NCI-H187 treated with DMSO at 0.1 percent for 48 hours (cell line): ENCODE results near the gene MCRS1.
"Not testable (repeated sequence)": the region's sequence is repeated elsewhere in the genome, so short reads cannot be mapped to it uniquely, and the experiment has no call there.

Source experiments
- DNase-seq: peaks from one replicate; lab custom pipeline; 2025; lab: John Stamatoyannopoulos, UW

The MCRS1 gene, protein sequence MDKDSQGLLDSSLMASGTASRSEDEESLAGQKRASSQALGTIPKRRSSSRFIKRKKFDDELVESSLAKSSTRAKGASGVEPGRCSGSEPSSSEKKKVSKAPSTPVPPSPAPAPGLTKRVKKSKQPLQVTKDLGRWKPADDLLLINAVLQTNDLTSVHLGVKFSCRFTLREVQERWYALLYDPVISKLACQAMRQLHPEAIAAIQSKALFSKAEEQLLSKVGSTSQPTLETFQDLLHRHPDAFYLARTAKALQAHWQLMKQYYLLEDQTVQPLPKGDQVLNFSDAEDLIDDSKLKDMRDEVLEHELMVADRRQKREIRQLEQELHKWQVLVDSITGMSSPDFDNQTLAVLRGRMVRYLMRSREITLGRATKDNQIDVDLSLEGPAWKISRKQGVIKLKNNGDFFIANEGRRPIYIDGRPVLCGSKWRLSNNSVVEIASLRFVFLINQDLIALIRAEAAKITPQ

DNA sequence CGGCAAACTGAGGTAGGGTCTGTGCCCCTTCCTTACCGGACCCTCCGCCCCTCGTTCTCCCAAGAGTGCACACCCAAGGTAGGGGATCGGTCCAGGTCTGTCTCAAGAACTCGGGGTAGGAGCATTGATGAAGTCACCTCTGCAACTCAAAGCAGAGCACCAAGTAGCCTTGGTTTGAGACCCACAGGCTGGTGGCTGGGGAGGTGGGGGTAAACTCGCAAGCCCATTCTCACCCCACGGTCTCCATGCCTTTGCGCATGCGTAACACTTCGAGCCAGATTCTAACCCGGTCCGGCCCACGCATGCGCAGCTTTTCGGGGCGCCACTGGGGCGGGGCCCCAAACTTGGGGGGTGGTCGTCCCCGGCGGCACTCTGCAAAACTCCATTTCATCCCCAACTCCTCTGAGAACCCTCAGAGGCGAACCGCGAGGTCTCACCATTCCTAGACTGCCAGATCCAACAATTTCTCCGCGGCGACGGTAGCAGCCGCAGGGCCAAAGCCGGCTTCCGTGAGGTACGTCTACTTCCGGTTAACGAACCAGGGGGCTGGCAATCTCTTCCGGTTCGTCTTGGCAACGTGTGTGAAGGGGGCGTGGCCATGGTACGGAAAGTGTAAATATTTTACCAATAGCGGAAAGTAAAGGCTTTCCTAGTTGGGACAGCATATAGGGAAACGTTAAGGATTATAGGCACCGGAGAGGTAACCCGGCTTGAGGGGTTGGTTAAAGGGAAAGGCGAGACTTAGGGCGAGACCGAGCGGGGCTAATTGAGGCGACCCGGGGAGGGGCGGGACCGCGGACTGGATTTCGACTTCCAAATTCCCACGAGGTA, at the start of gene MCRS1:
MCRS1 (minus strand) TSS at position 532 of the 831 bp plus-strand sequence. CDS start 1,411 bp downstream, outside the sequence.
- peak; percentile 72 for DNase-seq

- no peak for DNase-seq
These were observed 48.7 kb upstream of the MCRS1 start for GRCh38 chr12:49616533-49617219.

- DNase-seq = no peak
These were observed 47.8 kb upstream of the MCRS1 start for GRCh38 chr12:49615725-49616124.

- no peak for DNase-seq
These were observed 44.3 kb upstream of the MCRS1 start for GRCh38 chr12:49612210-49612609.

DNA sequence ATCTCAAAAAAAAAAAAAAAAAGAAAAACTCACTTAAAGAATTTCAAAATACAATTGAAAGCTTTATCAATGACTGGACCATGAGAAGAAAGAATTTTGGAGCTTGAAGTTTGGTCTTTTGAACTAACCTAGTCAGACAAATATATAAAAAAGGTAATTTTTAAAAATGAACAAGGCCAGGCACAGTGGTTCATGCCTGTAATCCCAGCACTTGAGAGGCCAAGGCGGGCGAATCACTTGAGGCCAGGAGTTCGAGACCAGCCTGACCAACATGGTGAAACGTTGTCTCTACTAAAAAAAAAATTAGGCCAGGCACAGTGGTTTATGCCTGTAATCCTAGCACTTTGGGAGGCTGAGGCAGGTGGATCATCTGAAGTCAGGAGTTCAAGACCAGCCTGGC, 42.8 kb upstream of the MCRS1 start:
- not testable (repeated sequence) for DNase-seq

- DNase-seq = no peak
These were observed 41.9 kb upstream of the MCRS1 start for GRCh38 chr12:49609875-49610154.

- DNase-seq = no peak
These were observed 41.3 kb upstream of the MCRS1 start for GRCh38 chr12:49609059-49609874.

DNA sequence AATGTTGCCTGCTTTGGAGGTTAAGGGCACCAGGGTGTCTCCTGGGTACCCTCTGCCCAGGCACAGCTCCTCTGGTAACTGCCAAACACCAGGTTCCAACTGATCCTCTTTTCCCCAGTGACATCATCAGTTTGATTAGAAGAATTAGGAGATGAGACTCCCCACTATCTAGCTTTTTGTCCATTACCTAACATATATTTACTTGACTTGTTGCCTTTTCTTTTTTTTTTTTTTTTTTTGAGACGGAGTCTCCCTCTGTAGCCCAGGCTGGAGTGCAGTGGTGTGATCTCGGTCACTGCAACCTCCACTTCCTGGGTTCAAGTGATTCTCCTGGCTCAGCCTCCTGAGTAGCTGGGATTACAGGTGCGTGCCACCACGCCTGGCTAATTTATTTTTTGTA, 37.6 kb upstream of the MCRS1 start, which contains the start of gene FAM186B:
FAM186B (minus strand) TSS at position 101 of the 400 bp plus-strand sequence. CDS start 162 bp downstream, outside the sequence.
- DNase-seq = not testable (repeated sequence)

- no peak for DNase-seq
These were observed 36.9 kb upstream of the MCRS1 start for GRCh38 chr12:49604856-49605255.

- no peak for DNase-seq
These were observed 35.8 kb upstream of the MCRS1 start for GRCh38 chr12:49603721-49604120.

DNA sequence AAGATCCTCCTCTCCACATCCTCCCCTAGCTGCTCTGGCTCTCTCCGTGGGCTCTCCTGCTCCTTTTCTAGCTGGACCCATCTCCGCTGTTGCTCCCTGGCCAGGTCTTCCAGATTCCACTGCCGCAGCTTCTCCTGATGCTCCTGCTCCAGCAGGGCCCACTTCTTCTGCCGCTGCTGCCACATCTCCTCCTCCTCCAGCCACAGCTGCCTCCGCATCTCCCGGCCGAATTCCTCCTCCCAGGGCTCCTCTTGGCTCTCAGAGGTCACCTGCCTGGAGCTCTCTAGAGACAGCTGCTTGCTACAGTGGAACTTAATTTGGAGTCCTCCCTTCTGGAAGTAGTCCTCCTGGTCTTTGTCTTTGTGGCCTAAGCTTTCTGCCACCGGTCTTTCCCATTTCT, 32.0 kb upstream of the MCRS1 start:
- no peak for DNase-seq

DNA sequence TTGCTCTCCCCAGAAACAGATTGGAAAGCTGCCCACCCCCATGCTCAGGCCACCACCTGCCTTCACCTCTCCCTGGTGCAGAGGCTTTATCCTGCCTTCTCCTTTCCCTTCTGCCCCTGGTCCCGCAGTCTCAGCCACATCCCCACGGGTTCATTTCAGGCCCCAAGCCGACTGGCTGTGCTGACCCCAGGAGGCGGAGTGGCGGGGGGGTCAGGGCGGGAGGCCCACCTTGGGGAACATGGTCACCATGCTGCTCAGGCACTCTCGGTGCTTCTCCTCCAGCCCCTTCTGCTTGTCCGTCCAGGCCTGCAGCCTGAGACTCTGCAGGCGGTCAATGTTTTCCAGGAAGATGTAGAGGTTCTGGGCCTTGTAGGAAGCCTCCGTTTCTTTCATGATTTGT, 30.6 kb upstream of the MCRS1 start:
- no peak for DNase-seq

DNA sequence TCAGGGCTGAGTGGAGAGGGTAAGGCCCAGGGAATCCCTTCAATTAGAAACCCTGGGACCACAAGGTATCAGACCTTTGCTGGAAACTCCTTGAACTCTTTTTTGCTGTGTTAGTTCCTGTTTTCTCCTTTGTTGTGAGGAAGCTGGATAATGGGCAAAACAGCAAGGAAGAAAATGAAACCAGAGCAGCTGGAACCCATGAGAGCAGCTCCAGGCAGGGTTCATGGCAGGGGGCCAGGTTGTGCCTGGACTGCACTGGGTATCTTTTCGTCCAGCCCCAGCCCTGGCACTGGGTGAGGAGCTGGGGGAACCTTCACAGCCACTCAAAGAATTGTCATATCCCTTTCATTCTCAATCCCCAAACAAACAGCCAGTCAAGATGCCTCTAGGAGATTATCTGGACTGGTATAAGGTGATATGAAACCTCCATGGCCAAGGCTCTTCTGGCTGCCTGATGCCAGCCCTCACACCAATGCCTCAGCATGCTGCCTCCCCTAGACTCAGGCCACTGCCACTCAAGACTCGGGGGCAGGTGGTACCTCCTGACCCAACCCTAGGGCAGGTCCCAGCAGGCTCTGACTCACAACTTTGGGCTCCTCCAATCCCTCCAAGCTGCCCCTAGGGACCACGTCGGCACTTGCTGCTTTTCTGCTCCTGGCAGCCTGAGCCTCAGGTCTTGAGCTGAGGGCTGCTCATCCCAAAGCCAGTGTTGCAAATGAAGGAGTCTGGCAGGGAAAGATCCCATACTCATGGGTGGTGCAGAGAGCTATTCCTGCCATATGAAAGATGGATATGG, 21.0 kb upstream of the MCRS1 start:
- DNase-seq = no peak

- DNase-seq = no peak
These were observed 20.3 kb upstream of the MCRS1 start for GRCh38 chr12:49588281-49588680.

DNA sequence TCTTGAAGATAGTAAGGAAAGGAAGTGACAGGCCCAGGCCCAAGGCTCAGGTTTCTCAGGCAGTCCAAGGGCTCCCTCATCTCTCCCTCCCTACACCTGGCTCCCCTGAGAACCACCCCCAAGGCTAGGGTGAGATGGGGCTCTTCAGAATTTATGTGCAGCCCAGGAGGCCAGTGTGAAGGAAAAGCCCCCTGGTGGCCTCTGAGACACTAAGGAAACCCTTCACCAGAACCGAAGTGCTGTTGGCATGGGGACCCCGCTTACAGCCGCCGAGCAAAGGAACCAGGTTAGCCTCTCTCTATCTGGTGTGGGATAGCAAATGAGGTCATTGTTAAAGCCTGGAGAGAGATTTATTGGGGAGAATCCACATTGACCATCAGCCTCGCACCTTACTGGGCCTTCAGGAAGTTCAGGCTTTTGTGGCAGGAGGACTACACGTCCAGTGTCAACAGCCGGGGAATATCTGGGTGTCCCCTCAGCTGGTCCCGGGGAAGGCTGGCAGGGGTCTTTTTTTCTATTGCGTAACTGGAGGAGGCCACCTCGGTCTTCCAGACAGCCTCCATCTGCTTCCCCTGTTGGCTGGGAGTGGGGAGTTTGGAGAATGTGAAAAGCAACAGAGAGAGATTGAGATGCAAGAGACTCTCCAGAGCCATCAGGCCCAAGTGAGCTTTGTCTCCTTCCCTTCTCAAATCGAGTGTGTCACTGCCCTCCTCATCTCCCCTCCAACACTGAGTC, 19.4 kb upstream of the MCRS1 start:
- DNase-seq = no peak

DNA sequence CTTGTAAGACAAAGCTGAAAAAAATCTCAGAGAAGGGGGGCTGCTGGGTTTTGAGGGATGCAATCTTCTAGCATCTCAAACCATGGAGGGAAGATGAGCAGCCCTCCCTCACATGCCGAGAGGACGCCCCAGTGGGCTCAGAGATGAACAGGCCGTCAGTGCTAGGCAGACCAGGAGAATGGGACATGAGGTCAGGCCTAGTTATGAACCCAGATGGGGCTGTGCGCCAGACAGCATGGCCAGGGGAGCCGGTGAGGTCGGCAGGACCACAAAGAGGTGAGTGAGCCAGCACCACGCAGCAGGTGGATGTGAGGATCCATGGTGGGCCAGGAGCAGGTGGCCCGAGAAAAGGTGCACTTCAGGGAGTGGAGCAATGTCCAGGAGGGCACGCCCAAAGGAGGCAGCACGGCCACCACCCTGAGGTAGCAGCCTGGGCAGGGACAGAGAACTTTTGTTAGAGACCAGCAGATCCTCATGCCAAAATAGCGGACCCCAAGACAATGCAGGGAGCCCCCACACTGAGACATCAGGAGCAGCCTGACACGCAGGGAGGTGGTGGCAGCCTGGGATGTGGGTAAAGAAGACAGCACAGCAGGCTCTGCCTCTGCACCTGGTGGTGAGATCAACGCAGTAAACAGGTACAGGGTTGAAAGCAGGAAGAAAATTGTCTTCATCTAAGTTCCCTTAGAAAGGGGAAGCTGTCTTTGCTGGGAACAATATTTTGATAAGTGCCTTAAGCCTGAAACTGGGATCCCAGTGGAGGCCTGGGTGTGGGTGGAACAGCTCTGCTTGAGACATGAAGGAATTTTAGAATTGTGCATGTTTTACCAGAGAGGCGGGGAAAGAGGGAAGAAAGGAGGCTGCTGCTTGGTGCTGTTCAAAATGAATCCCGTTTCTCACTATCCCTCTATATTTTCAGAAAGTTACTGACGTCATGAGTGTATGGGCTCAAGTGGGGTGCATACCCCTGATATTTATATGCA, 17.8 kb upstream of the MCRS1 start:
- no peak for DNase-seq

GRCh38 chr12:49584591-49584990, 16.6 kb upstream of the MCRS1 start:
- no peak for DNase-seq

GRCh38 chr12:49583366-49584094, 15.6 kb upstream of the MCRS1 start:
- DNase-seq = no peak
